HUES48 (cell line): ENCODE measurements around the gene POLD1.
"Not testable (repeated sequence)": the region's sequence is repeated elsewhere in the genome, so short reads cannot be mapped to it uniquely, and the experiment has no call there.

Experiments used
- H3K27ac ChIP-seq: one replicate; pipeline ENCODE4 v1.7.0; 2013; ENCODE audit warnings: low read depth, low read length, inconsistent platforms
- H3K27me3 ChIP-seq: 2 replicates; pipeline ENCODE4 v1.6.1; 2013; ENCODE audit warnings: mild to moderate bottlenecking, low read length; ENCODE audit not compliant: control insufficient read depth, insufficient read depth
- H3K36me3 ChIP-seq: 2 replicates; pipeline ENCODE4 v1.6.1; 2013; ENCODE audit warnings: low read length; ENCODE audit not compliant: control insufficient read depth, insufficient read depth
- H3K4me1 ChIP-seq: 2 replicates; pipeline ENCODE4 v1.6.1; 2013; ENCODE audit warnings: mild to moderate bottlenecking, low read length; ENCODE audit not compliant: control insufficient read depth, insufficient read depth
- H3K4me3 ChIP-seq: 2 replicates; pipeline ENCODE4 v1.5.1; 2013; ENCODE audit warnings: mild to moderate bottlenecking, low read depth, low read length
- H3K9ac ChIP-seq: 2 replicates; pipeline ENCODE4 v1.6.1; 2013; ENCODE audit warnings: mild to moderate bottlenecking, low read depth, low read length, moderate library complexity
- H3K9me3 ChIP-seq: 2 replicates; pipeline ENCODE4 v1.6.1; 2013; ENCODE audit warnings: low read length; ENCODE audit not compliant: control insufficient read depth, insufficient read depth

The POLD1 gene

DNA sequence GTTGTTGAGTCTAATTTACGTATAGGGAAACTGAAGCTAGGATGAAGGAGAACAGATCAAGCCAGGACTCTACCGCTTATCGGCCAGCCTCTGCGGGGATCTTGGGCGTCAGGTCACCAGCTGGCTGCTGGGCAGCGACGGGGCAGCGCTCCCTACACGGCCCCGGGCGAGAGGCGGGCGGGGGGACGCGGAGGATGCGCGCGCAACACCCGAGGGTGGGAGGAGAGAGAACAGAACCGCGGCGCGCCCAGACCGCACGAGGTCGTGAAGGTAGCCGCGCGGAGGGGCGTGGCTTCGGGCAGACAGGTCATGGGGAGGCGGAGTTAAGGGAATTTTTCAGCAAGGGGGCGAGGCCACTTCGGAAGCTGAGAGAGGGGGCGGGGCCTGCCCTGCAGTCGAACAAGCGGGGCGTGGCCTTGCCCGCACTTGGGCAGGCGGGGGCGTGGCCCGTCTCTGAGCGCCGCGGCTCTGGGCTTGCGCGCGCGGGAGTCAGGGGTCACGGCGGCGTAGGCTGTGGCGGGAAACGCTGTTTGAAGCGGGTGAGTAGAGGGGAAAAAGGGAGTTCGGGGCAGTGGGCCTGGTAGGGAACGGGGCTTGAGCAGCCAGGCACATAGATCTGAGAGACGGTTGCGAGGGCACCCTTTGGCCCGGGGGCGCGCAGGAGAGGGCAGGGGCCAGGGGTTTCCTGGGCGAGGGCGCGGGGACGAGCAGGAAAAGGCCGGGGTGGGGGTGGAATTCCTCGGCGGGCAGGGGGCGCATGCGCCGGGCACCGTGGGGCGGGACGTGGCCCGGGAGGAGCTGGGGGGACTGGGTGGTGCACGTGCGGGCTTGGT lies at the start of gene POLD1:
Gene POLD1 (plus strand): TSS at position 496 of the 833 bp plus-strand sequence. CDS start 14,505 bp downstream, outside the sequence.
- Histone ChIP-seq H3K27me3 (no peaks in the 10 kb centered on the region), H3K4me1 (peaks cover 6% of the 10 kb centered on the region), H3K9me3 (no peaks in the 10 kb centered on the region), H3K4me3 (peak within 1 kb of the TSS; percentile 81), H3K27ac (peak within 1 kb of the TSS; percentile 92), H3K9ac (peak within 1 kb of the TSS; percentile 82), H3K36me3 (peaks cover 60% of the 10 kb centered on the region)

DNA sequence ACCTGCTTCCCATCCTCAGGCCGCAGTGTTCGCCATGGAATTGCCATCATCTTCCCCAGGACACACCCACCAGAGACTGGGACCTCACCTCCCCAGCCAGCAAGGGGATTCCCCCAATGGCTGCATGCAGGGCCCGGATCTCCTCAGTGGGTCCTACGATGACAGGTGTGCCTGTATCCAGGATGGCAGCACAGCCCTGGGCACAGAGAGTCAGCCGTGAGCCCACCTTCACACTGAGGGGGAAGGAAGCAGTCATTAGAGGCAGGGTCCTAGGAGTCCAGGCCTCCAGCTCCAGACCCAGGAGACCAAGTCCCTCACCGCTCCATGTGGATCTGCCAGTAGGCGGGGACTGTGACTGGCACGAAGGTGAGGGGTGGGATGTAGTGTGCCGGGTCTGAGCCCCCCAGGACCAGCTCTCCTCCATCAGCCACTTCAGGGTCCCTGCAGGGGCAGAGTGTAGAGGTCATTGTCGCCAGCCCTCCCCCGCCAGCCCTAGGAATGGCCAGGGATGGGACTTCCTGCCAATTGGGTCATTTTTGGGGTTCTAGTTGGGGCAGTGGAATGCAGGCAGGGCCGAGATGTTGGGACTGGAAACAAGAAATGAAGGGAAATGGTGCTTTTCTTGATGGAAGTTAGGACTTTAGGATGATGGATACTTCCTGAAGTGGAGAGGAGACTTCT lies 49.3 kb upstream of the POLD1 start:
- Histone ChIP-seq H3K4me3 (no peak overlapping the region), H3K27me3 (no peaks in the 10 kb centered on the region; the same call in 1 of the 2 replicates), H3K4me1 (peaks cover 11% of the 10 kb centered on the region), H3K27ac (no peak overlapping the region), H3K36me3 (no peaks in the 10 kb centered on the region), H3K9me3 (no peaks in the 10 kb centered on the region), H3K9ac (no peak overlapping the region)

DNA sequence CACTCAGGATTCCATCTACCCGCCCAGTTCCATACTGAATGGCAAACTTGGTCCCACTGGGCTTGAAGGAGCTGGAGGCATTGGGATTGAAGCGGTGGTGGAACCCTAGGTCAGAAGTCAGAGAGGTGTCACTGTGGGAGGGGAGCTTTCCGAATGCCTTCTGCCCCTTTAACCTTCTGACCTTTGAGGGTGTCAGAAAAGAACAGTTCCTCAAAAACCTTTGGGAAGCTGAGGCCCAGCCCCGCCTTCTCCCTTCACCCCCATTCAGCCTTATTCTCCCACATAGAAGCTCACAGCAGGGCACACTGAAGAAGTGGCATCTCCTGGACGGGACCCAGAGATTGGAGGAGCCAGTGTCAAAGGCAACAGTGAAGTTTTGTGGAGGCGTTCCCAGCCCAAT lies 47.1 kb upstream of the POLD1 start:
- not testable (repeated sequence) for H3K27me3 ChIP-seq, H3K4me3 ChIP-seq, H3K9ac ChIP-seq, H3K36me3 ChIP-seq, H3K27ac ChIP-seq, H3K9me3 ChIP-seq, H3K4me1 ChIP-seq

DNA sequence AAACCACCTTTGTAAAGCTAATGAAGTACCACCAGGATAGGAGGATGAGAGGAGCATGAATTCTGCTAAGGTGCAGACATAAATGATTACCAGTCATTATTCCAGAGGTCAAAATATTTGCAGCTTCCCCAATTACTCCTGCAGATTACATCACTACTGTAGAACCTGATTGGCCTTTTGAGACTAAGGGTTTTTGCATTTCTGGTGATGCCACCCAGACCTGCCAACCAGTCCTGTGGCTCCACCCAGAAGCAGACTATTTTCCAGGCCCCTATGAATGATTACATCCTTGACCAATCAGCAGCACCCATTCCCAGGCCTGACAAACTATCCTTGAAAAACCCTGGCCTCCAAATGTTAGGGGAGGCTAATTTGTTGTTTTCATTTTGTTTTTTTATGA lies 43.8 kb upstream of the POLD1 start:
- H3K4me1 ChIP-seq: no peaks in the 10 kb centered on the region
- no peak overlapping the region for H3K4me3 ChIP-seq

DNA sequence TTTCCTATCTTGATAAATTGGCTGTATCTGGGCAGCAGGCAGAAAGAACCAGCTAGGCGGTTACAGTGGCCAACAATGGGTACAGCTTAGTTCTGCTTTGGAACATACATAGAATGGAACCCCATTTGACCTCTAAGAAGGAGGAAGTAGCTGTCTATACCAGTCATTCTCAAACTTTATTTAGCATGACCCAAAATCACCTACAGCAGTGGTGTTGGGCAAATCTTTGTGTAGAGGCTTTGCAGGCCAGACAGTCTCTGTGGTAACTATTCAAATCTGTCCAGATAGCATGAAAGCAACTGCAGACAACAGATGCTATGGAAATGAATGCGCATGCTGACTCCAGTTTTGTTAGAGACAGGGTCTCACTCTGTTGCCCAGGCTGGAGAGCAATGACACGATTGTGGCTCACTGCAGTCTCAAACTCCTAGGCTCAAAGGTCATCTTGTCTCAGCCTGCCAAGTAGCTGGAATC lies 43.0 kb upstream of the POLD1 start:
- no peak overlapping the region for H3K27ac ChIP-seq
- no peak overlapping the region for H3K9ac ChIP-seq
- no peaks in the 10 kb centered on the region for H3K36me3 ChIP-seq
- no peak overlapping the region for H3K4me3 ChIP-seq
- H3K27me3 ChIP-seq: no peaks in the 10 kb centered on the region
- no peaks in the 10 kb centered on the region for H3K9me3 ChIP-seq
- H3K4me1 ChIP-seq: no peaks in the 10 kb centered on the region

More for the DNA sequence above, 43.8 kb upstream of the POLD1 start:
- H3K9me3 ChIP-seq: no peaks in the 10 kb centered on the region
- no peak overlapping the region for H3K27ac ChIP-seq
- no peaks in the 10 kb centered on the region for H3K36me3 ChIP-seq
- no peak overlapping the region for H3K9ac ChIP-seq
- no peaks in the 10 kb centered on the region for H3K27me3 ChIP-seq

DNA sequence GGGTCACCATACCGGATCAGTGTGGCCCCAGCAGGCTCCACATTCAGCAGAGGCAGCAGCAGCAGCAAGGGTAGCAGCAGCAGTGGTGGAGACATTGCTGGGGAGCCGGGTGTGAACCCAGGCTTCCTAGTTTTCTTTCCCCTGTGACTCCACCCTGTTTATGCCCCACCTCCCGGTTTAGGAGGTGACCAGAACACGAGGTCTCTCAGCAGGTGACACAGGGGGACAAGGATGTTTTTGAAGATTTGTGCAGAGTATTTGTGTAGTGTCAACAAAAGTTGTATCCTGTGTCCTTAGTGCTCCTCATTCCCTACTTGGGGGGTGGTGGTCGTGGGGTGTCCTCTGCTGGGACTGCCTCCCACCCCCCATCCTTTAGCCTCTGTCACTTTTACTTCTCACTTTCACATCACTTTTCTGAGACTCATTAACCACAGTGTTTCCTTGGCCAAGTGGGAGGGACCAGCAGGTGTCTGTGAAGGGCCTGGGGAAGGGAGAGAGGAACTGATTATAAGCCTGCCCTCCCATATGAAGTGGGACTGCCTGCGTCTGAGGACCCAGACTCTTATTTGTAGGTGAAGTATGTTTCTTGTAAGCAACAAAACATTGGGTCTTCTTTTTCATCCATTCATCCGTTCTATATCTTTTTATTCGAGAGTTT lies 39.4 kb upstream of the POLD1 start:
- Histone ChIP-seq H3K27ac (no peak overlapping the region), H3K4me1 (no peaks in the 10 kb centered on the region), H3K27me3 (no peaks in the 10 kb centered on the region), H3K4me3 (no peak overlapping the region), H3K9ac (no peak overlapping the region), H3K36me3 (no peaks in the 10 kb centered on the region), H3K9me3 (no peaks in the 10 kb centered on the region)

DNA sequence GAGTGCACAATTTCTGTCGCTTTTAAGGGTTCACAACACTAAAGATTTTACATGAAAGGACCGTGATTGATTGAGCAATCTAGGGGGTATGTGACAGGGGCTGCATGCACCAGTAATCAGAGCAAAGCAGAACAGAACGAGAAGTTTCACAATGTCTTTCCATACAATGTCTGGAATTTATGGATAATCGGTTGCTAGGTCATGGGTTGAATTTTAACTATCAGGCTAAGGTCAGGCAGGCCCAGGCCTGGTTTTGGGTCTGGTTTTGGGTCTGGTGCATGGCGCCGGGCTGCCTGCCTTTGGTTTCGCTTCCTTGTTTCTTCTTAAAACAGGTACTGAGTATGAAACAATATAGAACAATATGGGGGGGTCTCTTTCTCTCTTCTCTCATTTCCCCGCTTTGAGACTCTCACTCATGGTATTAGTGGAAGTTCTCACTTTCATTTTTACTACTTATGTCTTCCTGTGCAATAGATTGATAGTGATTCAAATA lies 37.0 kb upstream of the POLD1 start:
- not testable (repeated sequence) for H3K4me1 ChIP-seq, H3K27ac ChIP-seq, H3K9ac ChIP-seq, H3K4me3 ChIP-seq, H3K36me3 ChIP-seq, H3K27me3 ChIP-seq, H3K9me3 ChIP-seq

DNA sequence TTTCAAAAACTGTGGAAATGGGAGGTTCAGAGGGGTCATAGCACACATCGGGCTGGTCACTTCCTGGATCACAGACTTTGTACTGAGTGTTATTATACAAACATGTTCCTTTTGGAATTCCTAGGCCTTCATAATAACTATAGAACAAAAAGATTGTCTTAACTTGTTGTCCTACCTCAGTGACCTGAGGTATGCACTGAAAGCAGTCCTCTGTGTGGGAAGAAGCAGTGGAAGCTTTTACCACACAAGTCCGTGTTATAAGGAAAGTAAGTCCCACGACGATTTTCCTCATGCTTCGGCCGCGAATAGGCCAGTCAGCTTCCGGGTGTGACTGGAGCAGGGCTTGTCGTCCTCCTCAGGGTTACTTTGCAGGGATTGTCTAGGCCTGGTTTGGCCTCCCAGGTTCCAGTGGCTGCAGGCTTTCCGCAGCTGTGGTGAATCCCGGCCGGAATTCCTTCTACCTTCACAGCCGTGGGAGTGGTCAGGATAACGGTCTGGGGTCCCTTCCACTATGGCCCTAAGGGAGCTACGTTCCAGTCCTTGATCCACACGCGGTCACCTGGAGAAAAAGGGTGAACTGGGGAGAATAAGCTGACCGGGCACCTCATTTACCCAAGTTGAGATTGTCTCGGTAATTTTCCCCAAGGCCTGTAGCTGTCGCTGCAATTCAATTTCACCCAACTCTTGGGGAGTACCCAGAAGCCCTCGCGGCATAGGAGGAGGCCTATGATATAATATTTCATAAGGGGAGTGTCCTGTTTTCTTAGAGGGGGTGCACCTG lies 34.7 kb upstream of the POLD1 start:
- no peaks in the 10 kb centered on the region for H3K36me3 ChIP-seq
- H3K27ac ChIP-seq: no peak overlapping the region
- no peaks in the 10 kb centered on the region for H3K27me3 ChIP-seq
- no peaks in the 10 kb centered on the region for H3K4me1 ChIP-seq
- no peak overlapping the region for H3K9ac ChIP-seq
- no peak overlapping the region for H3K4me3 ChIP-seq
- H3K9me3 ChIP-seq: no peaks in the 10 kb centered on the region

DNA sequence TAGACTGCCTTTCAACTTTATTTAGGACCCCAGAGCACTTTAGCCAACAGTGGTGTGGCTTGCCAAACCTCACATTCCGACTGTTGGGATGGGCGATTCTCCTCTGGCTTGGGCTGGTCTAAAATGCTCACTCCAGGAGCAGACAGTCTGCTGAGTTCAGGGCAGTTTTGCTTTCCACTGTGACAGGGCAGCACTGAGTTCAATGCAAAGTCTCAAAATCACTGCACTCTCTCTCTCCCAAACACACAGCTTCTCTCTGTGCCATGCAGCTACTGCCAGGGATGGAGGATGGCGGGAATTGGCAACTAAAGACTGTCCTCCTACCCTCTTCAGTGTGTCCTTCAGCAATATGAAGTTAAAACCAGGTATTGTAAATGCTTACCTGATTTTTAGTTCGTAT lies 31.9 kb upstream of the POLD1 start:
- H3K27me3 ChIP-seq: no peaks in the 10 kb centered on the region
- H3K9ac ChIP-seq: no peak overlapping the region
- no peaks in the 10 kb centered on the region for H3K9me3 ChIP-seq
- no peak overlapping the region for H3K4me3 ChIP-seq
- H3K27ac ChIP-seq: no peak overlapping the region
- no peaks in the 10 kb centered on the region for H3K4me1 ChIP-seq
- no peaks in the 10 kb centered on the region for H3K36me3 ChIP-seq

DNA sequence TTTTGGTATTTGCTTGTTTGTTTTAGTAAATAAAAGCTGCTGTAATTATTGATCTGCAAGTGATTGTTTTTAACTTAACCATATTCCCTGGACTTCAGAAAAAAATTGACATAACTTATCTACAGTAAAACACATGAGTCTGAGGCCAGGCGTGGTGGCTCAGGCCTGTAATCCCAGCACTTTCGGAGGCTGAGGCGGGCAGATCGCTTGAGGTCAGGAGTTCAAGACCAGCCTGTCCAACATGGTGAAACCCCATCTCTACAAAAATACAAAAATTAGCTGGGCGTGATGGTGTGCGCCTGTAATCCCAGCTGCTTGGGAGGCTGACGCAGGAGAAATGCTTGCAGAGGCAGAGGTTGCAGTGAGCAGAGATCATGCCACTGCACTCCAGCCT lies 30.7 kb upstream of the POLD1 start:
- H3K4me1 ChIP-seq, H3K9me3 ChIP-seq, H3K4me3 ChIP-seq, H3K36me3 ChIP-seq, H3K27me3 ChIP-seq, H3K9ac ChIP-seq, H3K27ac ChIP-seq: not testable (repeated sequence)
